NB4 (cell line): Measurements from ENCODE around the gene OR5T1.

Source experiments
- DNase-seq: peaks from one replicate; pipeline ENCODE4 v3.0.0; 2010; ENCODE audit warnings: low read depth
- H3K4me3 ChIP-seq: one replicate; pipeline ENCODE4 v1.5.1; 2011; ENCODE audit warnings: mild to moderate bottlenecking, low read depth, low read length, moderate library complexity
- MYC ChIP-seq: IDR thresholded peaks from 2 replicates; pipeline ENCODE4 v1.6.1; 2011; ENCODE audit warnings: low read depth, low read length
- POLR2A ChIP-seq: IDR thresholded peaks from 2 replicates; pipeline ENCODE4 v1.6.1; 2011; ENCODE audit warnings: mild to moderate bottlenecking; ENCODE audit not compliant: insufficient read length; ENCODE audit errors: extremely low read depth
- TF ChIP-seq, protein P1 (sequence below): IDR thresholded peaks from 2 replicates; pipeline ENCODE4 v1.6.1; 2011; ENCODE audit warnings: low read depth, low read length
- TF ChIP-seq, protein P2 (sequence below): IDR thresholded peaks from one replicate; pipeline ENCODE4 v1.5.1; 2012; ENCODE audit warnings: low read depth, low read length

Gene OR5T1

GRCh38 chr11:56296898-56297297 lies 22.9 kb downstream of the OR5T1 start:
- H3K4me3 ChIP-seq = no peak overlapping the region
- DNase-seq = no peak
- TF ChIP-seq, protein P1, sequence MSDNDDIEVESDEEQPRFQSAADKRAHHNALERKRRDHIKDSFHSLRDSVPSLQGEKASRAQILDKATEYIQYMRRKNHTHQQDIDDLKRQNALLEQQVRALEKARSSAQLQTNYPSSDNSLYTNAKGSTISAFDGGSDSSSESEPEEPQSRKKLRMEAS = no peak
- TF ChIP-seq, protein P2, sequence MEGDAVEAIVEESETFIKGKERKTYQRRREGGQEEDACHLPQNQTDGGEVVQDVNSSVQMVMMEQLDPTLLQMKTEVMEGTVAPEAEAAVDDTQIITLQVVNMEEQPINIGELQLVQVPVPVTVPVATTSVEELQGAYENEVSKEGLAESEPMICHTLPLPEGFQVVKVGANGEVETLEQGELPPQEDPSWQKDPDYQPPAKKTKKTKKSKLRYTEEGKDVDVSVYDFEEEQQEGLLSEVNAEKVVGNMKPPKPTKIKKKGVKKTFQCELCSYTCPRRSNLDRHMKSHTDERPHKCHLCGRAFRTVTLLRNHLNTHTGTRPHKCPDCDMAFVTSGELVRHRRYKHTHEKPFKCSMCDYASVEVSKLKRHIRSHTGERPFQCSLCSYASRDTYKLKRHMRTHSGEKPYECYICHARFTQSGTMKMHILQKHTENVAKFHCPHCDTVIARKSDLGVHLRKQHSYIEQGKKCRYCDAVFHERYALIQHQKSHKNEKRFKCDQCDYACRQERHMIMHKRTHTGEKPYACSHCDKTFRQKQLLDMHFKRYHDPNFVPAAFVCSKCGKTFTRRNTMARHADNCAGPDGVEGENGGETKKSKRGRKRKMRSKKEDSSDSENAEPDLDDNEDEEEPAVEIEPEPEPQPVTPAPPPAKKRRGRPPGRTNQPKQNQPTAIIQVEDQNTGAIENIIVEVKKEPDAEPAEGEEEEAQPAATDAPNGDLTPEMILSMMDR = no peak
- TF ChIP-seq POLR2A (no peak), MYC (no peak)

DNA sequence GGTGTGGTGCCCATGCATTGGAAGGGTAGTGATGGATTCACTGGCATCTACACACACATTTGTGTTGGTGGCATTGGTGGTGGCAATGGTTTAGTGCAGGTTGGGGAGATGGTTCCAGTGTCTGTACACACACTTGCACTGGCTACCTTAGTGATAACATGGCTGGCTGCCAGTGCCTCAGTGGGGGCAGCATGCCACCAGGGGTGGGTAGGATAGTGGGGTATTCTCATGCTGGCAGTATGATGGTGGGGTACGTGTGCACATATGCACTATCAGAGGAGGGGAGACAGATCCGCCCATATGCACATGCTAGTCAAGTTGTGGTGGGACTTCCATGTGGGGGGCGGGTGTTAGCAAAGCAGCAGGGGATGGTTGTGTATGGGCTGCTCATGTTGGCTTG lies 33.9 kb downstream of the OR5T1 start:
- TF ChIP-seq, protein P1 = no peak
- TF ChIP-seq, protein P2 = no peak
- TF ChIP-seq POLR2A (no peak), MYC (no peak)
- no peak for DNase-seq
- H3K4me3 ChIP-seq = no peak overlapping the region

- no peak for DNase-seq
- H3K4me3 ChIP-seq = no peak within 1 kb of the TSS
- TF ChIP-seq, protein P2 = no peak
- TF ChIP-seq POLR2A = no peak
- TF ChIP-seq, protein P1 = no peak
- TF ChIP-seq MYC = no peak
Observed at GRCh38 chr11:56314844-56315243, 40.9 kb downstream of the OR5T1 start, which contains the start of gene OR8K3. OR8K3 (plus strand) TSS chr11:56315144; CDS start chr11:56318307, 3,163 bp downstream.
